HG03064 (cell line): Measurements from ENCODE around the gene GTF3C5.
"Not testable (repeated sequence)": the region's sequence is repeated elsewhere in the genome, so short reads cannot be mapped to it uniquely, and the experiment has no call there.

Experiments
- ATAC-seq: cut with Tn5 transposase; IDR thresholded peaks from one replicate; pipeline ENCODE4 v1.9.1; 2021; ENCODE audit warnings: low read depth; ENCODE audit not compliant: unreplicated experiment

The GTF3C5 gene

DNA sequence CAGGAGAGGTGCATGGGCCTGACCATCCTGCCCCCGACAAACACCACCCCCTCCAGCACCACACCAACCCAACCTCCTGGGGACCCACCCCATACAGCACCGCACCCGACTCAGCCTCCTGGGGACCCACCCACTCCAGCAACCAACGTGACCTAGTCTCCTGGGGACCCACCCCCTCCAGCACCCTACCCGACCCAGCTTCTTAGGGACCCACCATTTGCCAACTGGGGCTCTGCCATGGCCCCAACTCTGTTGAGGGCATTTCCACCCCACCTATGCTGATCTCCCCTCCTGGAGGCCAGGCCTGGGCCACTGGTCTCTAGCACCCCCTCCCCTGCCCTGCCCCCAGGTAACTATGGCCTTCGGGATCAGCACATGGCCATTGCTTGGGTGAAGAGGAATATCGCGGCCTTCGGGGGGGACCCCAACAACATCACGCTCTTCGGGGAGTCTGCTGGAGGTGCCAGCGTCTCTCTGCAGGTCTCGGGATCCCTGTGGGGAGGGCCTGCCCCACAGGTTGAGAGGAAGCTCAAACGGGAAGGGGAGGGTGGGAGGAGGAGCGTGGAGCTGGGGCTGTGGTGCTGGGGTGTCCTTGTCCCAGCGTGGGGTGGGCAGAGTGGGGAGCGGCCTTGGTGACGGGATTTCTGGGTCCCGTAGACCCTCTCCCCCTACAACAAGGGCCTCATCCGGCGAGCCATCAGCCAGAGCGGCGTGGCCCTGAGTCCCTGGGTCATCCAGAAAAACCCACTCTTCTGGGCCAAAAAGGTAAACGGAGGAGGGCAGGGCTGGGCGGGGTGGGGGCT is 35.6 kb downstream of the GTF3C5 start:
- no peak for ATAC-seq

DNA sequence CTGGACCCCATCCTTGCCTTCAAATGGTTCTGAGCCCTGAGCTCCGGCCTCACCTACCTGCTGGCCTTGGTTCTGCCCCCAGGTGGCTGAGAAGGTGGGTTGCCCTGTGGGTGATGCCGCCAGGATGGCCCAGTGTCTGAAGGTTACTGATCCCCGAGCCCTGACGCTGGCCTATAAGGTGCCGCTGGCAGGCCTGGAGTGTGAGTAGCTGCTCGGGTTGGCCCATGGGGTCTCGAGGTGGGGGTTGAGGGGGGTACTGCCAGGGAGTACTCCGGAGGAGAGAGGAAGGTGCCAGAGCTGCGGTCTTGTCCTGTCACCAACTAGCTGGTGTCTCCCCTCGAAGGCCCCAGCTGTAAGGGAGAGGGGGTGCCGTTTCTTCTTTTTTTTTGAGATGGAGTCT is 36.2 kb downstream of the GTF3C5 start:
- no peak for ATAC-seq

DNA sequence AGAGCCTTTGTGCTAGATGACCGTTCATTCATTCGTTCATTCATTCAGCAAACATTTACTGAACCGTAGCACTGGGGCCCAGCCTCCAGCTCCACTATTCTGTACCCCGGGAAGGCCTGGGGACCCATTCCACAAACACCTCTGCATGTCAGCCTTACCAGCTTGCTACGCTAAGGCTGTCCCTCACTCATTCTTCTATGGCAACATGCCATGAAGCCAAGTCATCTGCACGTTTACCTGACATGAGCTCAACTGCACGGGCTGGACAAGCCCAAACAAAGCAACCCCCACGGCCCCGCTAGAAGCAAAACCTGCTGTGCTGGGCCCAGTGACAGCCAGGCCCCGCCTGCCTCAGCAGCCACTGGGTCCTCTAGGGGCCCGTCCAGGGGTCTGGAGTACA is 37.0 kb downstream of the GTF3C5 start:
- ATAC-seq, result no peak

DNA sequence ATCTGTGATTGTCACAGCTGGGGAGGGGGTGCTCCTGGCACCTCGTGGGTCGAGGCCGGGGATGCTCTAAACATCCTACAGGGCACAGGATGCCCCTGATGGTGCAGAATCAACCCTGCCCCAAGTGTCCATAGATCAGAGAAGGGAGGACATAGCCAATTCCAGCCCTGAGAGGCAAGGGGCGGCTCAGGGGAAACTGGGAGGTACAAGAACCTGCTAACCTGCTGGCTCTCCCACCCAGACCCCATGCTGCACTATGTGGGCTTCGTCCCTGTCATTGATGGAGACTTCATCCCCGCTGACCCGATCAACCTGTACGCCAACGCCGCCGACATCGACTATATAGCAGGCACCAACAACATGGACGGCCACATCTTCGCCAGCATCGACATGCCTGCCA is 37.6 kb downstream of the GTF3C5 start:
- ATAC-seq, result not testable (repeated sequence)

DNA sequence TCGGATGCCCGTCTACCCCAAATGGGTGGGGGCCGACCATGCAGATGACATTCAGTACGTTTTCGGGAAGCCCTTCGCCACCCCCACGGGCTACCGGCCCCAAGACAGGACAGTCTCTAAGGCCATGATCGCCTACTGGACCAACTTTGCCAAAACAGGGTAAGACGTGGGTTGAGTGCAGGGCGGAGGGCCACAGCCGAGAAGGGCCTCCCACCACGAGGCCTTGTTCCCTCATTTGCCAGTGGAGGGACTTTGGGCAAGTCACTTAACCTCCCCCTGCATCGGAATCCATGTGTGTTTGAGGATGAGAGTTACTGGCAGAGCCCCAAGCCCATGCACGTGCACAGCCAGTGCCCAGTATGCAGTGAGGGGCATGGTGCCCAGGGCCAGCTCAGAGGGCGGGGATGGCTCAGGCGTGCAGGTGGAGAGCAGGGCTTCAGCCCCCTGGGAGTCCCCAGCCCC is 39.7 kb downstream of the GTF3C5 start:
- not testable (repeated sequence) for ATAC-seq

DNA sequence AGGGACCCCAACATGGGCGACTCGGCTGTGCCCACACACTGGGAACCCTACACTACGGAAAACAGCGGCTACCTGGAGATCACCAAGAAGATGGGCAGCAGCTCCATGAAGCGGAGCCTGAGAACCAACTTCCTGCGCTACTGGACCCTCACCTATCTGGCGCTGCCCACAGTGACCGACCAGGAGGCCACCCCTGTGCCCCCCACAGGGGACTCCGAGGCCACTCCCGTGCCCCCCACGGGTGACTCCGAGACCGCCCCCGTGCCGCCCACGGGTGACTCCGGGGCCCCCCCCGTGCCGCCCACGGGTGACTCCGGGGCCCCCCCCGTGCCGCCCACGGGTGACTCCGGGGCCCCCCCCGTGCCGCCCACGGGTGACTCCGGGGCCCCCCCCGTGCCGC is 40.2 kb downstream of the GTF3C5 start:
- not testable (repeated sequence) for ATAC-seq

DNA sequence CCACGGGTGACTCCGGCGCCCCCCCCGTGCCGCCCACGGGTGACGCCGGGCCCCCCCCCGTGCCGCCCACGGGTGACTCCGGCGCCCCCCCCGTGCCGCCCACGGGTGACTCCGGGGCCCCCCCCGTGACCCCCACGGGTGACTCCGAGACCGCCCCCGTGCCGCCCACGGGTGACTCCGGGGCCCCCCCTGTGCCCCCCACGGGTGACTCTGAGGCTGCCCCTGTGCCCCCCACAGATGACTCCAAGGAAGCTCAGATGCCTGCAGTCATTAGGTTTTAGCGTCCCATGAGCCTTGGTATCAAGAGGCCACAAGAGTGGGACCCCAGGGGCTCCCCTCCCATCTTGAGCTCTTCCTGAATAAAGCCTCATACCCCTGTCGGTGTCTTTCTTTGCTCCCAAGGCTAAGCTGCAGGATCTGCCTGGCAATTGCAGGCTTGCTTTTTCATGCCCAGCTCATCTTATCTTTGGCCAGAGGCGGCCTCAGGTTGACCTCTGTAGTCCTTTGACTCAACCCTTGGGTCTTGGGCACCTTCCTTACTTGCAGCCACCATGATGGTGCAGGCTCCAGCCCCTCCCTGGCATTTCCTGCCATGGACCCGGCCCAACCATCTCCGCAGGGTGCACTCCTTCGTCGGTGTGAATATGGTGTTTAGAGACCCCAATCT is 40.8 kb downstream of the GTF3C5 start:
- no peak for ATAC-seq

DNA sequence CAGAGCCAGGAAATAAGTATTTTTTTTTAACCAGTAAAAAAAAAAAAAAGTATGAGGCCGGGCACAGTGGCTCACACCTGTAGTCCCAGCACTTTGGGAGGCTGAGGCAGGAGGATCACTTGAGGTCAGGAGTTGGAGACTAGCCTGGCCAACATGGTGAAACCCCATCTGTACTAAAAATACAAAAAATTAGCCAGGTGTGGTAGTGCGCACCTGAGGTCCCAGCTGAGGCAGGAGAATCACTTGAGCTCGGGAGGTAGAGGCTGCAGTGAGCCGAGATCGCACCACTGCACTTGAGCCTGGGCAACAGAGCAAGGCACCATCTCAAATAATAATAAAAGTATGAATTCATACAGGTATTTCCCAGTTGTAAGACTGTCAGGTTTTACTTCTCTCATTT is 41.4 kb downstream of the GTF3C5 start:
- ATAC-seq, result not testable (repeated sequence)

DNA sequence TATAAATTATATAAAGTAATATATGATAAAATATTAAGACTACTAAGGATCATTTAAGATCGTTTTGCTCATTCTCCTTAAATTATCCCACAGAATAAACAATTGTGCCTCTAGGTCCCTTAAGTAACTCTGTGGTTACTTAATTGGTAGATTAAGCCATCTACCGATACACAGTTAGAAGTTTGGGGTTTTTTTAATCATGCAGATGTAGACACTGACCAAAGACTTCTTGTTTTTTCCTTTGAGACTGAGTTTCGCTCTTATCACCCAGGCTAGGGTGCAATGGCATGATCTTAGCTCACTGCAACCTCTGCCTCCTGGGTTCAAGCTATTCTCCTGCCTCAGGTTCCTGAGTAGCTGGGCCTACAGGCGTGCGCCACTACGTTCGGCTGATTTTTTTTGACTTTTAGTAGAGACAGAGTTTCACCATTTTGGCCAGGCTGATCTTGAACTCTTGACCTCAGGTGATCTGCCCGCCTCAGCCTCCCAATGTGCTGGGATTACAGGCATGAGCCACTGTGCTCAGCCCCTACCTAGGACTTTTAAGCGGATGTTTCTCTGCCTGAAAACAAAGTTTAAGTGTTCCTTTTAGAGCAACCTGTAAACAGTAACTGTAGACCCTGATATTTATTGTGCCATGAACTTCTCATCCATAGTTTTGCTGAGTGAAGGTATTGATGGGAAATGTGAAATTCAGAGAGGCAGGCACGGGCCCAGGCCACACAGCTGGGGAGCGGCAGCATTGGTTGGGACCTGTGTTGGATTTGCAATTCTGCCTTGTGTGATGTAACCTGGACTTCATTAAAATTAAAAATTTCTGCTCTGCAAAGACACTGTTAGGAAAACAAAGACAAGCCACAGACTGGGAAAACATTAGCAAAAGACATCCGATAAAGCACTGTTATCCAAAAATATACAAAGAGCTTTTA is 42.6 kb downstream of the GTF3C5 start:
- ATAC-seq, result no peak

DNA sequence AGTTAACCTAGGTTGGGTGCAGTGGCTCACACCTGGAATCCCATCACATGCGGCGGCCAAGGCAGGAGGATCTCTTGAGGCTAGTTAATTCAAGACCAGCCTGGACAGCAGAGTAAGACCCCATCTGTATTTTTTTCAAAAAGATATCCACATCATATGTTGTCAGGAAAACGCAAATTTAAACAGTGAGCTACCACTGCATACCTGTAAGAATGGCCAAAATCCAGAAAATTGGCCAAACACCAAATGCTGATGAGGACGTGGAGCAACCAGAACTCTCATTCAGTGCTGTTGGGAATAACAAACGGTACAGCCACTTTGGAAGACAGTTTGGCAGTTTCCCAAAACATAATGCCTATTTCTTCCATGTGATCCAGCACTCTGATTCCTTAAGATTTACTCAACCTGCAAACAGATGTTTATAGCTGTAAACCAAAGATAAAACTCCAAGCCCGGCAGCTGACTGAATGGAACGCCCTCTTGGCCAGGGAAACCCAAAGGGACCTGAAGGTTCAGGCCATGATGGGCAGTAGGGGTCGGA is 43.4 kb downstream of the GTF3C5 start:
- no peak for ATAC-seq

DNA sequence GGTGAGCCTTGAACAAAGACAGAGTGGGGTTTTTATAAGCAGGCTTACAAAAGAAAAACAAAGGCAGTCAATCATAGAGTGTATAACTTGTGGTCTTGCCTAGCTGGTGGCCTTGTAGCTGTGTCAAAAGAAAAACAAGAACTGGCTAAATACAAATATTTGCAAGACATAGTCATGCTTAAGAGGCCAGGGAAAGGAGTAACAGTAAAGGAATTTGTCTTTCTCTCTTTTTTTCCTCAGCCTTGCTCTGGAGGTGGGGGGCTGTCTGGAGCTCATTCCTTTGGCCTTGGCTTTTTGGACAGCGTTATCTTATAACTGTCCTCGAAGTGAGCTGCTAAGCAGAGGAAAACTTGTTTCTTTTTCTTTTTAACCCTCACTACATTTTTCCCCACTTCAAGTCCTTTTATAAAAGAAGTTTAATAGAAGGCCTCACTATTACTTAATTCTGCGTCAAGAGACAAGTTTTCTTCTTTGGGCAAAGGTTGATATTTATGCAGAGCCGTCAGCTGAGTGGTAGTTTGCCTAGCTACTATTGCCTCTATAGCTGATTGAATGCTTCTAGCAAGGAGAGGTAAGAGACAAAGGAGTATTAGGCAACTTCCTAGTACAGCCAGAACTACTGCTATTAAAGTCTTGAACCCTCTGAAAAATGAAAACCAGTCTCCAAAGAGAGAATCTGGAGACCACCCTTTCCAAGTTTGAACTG is 45.3 kb downstream of the GTF3C5 start:
- ATAC-seq, result no peak

DNA sequence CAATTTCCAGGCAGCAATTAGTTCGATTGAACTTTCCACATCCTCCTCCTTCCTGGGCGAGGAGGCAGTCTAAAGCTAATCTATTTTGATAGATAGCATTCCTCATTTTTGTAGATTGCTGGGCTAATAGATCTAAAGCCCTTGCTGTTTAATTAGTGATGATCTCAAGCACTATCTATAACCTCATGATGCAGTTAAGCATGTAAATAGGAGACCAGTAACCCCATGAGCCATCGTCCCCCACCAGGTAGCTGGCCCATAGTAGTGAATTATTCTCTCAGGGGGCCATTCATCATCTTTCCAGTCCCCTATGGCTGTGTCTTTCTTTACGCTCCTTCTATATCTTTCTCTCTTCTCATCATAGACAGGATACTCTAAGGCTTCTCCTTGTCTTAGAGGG is 45.9 kb downstream of the GTF3C5 start:
- ATAC-seq, result no peak

DNA sequence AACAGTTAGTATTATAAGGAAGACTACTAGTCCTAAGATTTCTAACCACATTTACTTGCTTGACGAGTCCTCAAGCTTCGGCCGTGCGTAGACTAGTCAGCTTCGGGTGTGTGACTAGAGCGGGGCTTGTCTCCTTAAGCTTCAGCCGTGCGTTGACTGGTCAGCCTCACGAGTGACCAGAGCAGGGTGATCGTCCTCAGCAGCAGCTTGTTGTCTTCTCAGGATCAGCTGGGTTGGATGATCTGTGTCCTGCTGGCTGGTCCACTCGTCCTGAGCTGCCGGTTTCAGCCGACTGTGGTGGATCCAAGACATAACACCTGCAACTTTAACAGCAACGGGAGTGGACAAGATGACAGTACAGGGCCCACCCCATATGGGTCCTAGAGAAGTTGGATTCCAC is 47.7 kb downstream of the GTF3C5 start:
- ATAC-seq, result no peak

DNA sequence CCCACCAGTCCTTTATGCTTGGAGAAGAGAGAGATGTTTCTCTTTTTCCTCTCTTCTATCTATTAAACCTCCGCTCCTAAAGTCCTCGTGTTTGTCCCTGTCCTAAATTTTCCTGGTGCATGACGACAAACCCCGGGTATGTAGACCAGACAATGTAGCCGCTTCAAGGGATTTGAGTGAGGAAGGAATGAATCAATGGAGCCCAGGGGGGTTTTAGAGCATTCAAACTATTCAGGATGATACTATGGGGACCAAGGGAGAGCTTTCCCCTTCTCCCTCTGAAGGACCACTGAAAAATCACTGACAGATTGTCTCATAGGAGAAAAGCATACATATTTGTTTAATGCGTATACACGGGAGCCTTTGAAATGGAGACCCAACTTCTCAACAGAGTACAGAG is 49.4 kb downstream of the GTF3C5 start:
- ATAC-seq, result no peak

DNA sequence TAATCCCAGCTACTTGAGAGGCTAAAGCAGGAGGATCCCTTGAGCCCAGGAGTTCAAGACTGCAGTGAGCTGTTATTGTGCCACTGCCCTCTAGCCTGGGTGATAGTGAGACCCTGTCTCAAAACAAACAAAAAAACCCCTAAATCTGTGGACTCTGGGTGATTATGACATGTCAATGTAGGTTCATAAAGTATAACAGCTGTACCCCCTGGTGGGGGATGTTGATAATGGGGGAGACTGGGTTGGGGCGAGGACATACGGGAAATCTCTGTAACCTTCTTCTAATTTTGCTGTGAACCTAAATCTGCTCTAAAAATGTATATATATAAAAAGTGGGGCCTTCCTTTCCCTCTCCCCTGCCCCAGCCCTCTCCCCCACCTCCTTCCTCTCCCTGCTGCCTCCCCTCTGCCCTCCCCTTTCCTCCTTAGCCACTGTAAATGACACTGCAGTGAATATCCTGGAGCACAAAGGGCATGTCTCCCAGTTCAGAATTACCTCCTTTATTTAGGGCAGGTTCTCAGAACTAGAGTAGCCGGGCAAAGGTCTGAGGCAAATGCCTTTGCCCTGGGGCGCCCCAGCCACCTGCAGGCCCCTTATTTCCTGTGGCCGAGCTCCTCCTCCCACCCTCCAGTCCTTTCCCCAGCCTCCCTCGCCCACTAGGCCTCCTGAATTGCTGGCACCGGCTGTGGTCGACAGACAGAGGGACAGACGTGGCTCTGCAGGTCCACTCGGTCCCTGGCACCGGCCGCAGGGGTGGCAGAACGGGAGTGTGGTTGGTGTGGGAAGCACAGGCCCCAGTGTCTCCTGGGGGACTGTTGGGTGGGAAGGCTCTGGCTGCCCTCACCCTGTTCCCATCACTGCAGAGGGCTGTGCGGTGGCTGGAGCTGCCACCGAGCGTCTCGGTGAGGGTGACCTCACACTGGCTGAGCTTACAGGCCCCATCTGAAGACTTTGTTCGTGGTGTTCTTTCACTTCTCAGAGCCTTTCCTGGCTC is 50.3 kb downstream of the GTF3C5 start:
- ATAC-seq, result not testable (repeated sequence)

DNA sequence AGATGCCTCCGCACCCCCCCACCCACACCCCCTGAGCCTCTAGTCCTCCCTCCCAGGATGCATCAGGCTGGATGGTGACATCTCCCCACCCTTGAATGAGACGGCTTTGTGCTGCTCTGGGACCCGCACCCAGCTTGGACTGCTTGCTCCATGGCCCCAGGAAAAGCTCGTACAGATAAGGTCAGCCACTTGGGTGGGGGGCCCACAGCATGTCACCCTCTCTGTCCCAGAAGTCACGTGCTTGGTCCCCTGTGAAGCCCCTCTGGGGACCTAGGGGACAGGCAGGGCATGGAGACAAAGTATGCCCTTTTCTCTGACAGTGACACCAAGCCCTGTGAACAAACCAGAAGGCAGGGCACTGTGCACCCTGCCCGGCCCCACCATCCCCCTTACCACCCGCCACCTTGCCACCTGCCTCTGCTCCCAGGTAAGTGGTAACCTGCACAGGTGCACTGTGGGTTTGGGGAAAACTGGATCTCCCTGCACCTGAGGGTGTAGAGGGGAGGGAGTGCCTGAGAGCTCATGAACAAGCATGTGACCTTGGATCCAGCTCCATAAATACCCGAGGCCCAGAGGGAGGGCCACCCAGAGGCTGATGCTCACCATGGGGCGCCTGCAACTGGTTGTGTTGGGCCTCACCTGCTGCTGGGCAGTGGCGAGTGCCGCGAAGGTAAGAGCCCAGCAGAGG is 51.3 kb downstream of the GTF3C5 start:
- not testable (repeated sequence) for ATAC-seq

DNA sequence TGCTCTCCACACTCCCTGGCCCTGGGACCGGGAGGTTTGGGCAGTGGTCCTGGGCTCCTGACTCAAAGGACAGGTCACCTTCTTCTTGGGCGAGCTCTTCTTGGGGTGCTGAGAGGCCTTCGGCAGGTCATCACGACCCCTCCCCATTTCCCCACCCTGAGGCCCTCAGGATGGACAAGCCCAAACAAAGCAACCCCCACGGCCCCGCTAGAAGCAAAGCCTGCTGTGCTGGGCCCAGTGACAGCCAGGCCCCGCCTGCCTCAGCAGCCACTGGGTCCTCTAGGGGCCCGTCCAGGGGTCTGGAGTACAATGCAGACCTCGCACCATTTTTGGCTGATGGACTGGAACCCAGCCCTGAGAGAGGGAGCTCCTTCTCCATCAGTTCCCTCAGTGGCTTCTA is 52.9 kb downstream of the GTF3C5 start:
- ATAC-seq, result not testable (repeated sequence)

DNA sequence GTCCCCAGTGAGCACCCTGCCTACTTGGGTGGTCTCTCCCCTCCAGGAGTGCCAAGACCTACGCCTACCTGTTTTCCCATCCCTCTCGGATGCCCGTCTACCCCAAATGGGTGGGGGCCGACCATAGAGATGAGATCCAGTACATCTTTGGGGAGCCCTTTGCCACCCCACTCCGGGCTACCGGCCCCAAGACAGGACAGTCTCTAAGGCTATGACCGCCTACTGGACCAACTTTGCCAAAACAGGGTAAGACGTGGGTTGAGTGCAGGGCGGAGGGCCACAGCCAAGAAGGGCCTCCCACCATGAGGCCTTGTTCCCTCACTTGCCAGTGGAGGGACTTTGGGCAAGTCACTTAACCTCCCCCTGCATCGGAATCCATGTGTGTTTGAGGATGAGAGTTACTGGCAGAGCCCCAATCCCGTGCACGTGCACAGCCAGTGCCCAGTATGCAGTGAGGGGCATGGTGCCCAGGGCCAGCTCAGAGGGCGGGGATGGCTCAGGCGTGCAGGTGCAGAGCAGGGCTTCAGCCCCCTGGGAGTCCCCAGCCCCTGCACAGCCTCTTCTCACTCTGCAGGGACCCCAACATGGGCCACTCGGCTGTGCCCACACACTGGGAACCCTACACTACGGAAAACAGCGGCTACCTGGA is 55.5 kb downstream of the GTF3C5 start:
- not testable (repeated sequence) for ATAC-seq
